ENCODE results near the gene PDK2. TPM values are rescaled to one million over a fixed set of nuclear protein-coding genes. Genes with fewer than 3 reads are reported as not detected.

Gene PDK2
- total and polyA plus RNA-seq, 10 of the 15 experiments (the other 5 are each of a cell fraction or from before 2014, with no cell fraction given) = 0.98 to 22.6 (median 12.3) TPM

DNA sequence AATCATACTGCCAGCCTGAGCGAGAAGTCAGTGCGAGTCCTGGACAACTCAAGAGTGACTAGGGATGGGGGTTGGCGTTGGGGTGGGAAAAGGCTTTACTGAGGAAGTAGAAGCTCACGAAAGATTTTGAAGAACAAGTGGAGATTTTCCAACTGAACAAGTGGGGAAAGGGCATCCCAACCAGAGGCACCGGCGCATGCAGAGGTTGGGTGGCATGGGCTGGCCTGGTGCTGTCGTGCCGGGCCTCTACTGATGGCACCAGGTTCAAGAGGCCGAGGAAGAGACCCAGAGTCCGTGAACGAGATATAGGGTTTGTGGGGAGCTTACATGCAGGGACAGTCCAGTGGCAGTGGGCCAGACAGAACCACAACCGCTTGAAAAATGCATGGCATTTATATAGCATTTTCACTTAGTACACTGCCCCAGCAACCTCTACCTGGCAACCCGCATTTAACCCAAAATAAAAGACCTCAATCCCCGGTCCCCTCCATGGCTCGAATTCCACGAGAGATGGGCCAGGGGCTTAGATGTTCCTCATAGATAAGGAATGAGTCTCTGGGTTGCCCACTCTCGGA, 46.9 kb upstream of the PDK2 start (continued):
- TF ChIP-seq, protein P1, sequence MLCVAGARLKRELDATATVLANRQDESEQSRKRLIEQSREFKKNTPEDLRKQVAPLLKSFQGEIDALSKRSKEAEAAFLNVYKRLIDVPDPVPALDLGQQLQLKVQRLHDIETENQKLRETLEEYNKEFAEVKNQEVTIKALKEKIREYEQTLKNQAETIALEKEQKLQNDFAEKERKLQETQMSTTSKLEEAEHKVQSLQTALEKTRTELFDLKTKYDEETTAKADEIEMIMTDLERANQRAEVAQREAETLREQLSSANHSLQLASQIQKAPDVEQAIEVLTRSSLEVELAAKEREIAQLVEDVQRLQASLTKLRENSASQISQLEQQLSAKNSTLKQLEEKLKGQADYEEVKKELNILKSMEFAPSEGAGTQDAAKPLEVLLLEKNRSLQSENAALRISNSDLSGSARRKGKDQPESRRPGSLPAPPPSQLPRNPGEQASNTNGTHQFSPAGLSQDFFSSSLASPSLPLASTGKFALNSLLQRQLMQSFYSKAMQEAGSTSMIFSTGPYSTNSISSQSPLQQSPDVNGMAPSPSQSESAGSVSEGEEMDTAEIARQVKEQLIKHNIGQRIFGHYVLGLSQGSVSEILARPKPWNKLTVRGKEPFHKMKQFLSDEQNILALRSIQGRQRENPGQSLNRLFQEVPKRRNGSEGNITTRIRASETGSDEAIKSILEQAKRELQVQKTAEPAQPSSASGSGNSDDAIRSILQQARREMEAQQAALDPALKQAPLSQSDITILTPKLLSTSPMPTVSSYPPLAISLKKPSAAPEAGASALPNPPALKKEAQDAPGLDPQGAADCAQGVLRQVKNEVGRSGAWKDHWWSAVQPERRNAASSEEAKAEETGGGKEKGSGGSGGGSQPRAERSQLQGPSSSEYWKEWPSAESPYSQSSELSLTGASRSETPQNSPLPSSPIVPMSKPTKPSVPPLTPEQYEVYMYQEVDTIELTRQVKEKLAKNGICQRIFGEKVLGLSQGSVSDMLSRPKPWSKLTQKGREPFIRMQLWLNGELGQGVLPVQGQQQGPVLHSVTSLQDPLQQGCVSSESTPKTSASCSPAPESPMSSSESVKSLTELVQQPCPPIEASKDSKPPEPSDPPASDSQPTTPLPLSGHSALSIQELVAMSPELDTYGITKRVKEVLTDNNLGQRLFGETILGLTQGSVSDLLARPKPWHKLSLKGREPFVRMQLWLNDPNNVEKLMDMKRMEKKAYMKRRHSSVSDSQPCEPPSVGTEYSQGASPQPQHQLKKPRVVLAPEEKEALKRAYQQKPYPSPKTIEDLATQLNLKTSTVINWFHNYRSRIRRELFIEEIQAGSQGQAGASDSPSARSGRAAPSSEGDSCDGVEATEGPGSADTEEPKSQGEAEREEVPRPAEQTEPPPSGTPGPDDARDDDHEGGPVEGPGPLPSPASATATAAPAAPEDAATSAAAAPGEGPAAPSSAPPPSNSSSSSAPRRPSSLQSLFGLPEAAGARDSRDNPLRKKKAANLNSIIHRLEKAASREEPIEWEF (IDR thresholded peaks at IDR 0.05; ENCODE audit: insufficient replicate concordance, low read depth, low read length) = no peak
- TF ChIP-seq POLR2AphosphoS2 (IDR thresholded peaks at IDR 0.05; ENCODE audit: low read depth, low read length) = no peak
- no peak for TF ChIP-seq NFYB (IDR thresholded peaks at IDR 0.05; ENCODE audit: insufficient read depth, low read depth, low read length)
- no peak for TF ChIP-seq TARDBP (IDR thresholded peaks at IDR 0.05; ENCODE audit: borderline replicate concordance)
- TF ChIP-seq SUZ12 (IDR thresholded peaks at IDR 0.05; ENCODE audit: unreplicated experiment) = no peak

DNA sequence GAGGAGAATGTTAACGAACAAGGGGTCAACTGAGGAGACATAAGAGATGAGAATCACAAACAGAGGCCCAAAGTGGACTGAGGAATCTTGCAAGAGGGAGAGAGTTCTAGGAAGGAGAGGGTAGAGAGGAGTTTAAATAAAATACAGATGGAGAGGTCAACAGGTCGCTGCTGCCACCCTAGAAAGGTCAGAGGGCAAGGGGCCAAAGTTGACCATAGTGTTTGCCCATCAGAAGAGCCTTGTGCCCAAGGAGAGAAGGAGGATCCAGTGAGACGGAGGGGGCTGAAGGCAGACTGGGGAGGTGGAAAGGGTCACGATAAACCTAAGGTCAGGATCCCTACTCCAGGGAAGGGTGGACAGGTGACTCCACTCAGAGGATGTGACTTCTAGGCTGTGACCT, 46.2 kb upstream of the PDK2 start:
- ChIA-PET CTCF (no interaction called here), POLR2A (no interaction called here), SMC1A (ENCODE audit: uncharacterized antibody, unreplicated experiment) (no interaction called here), RAD21 (ENCODE audit: unreplicated experiment) (no interaction called here)
- H3K27me3 ChIP-seq (replicated peaks in 1 of 2; ENCODE audit: control insufficient read depth in 2 of 2, insufficient read depth in 2 of 2, low read length in 1 of 2) = no peaks in the 10 kb centered on the region
- H4K20me1 ChIP-seq (ENCODE audit: control insufficient read depth, insufficient read depth) = no peaks in the 10 kb centered on the region
- H3K4me2 ChIP-seq (ENCODE audit: control insufficient read depth, insufficient read depth) = no peak overlapping the region
- no peak for DNase-seq (ENCODE audit: low read depth, low spot score)
- H3K9me3 ChIP-seq (replicated peaks; ENCODE audit: control insufficient read depth, insufficient read depth, low read length) = no peaks in the 10 kb centered on the region; the same call in 2 of the 3 replicates
- no peak overlapping the region for H3K9ac ChIP-seq (ENCODE audit: control insufficient read depth, insufficient read depth, low read length)
- H3K27ac ChIP-seq (ENCODE audit: control insufficient read depth, insufficient read depth) = no peak overlapping the region
- peaks cover 9% of the 10 kb centered on the region for H3K4me1 ChIP-seq (ENCODE audit: control insufficient read depth, insufficient read depth, low read length)
- in situ Hi-C loops (cut with MboI) = no loop called here
- H3K79me2 ChIP-seq (ENCODE audit: control insufficient read depth, insufficient read depth, low read length) = no peaks in the 10 kb centered on the region
- 51% methylated on average over 4 of the region's 4 CpGs for WGBS (ENCODE audit: insufficient coverage, insufficient replicate concordance, low lambda C conversion rate, missing lambda C conversion rate)
- FAIRE-seq = no peak
- ATAC-seq = no peak
- H2AFZ ChIP-seq (ENCODE audit: control insufficient read depth, low read depth, low read length) = no peak overlapping the region
- H3K36me3 ChIP-seq (ENCODE audit: control insufficient read depth in 2 of 2, insufficient read depth in 2 of 2, low read length in 1 of 2) = no peaks in the 10 kb centered on the region
- intact Hi-C loops (cut with micrococcal nuclease; ENCODE audit: unreplicated experiment) = no loop called here
- BruUV-seq (replicated peaks) = no TSS peak
- no peak overlapping the region for H3K4me3 ChIP-seq
- TF ChIP-seq ESRRA (IDR thresholded peaks at IDR 0.05; ENCODE audit: low read length) = no peak
- TF ChIP-seq ZNF592 (IDR thresholded peaks at IDR 0.05) = no peak
- no peak for TF ChIP-seq REST (IDR thresholded peaks at IDR 0.05; ENCODE audit: low read depth, low read length)
- no peak for TF ChIP-seq FOS (IDR thresholded peaks at IDR 0.05; ENCODE audit: borderline replicate concordance, extremely low read depth, insufficient read length)
